Natural killer cell (primary cell): Measurements from ENCODE around the gene SLC8B1. TPM values are rescaled to one million over a fixed set of nuclear protein-coding genes. Genes with fewer than 3 reads are reported as not detected.

Experiments
- ATAC-seq, 3 donors: fragments of 150-1000 bp in 2 of 3; fragments of 200-7000 bp in 1 of 3; cut with Tn5 transposase; 1 replicate in 1 of 3; 2 replicates in 2 of 3; pipeline ENCODE4 v1.10.0; 2021; ENCODE audit warnings: mild to moderate bottlenecking in 2 of 3, moderate library complexity in 2 of 3
- DNase-seq, 2 donors: peaks; one replicate each; pipeline versions ENCODE4 v3.0.0 to v3.0.0-alpha.2; 2013 to 2021; ENCODE audit warnings: mixed read lengths in 1 of 2
- H3K27ac ChIP-seq: one replicate; pipeline ENCODE4 v1.5.1; 2013; ENCODE audit warnings: mild to moderate bottlenecking, low read length
- H3K27me3 ChIP-seq: one replicate; pipeline ENCODE4 v1.6.1; 2013; ENCODE audit warnings: low read length; ENCODE audit not compliant: control insufficient read depth, insufficient read depth
- H3K36me3 ChIP-seq: one replicate; pipeline ENCODE4 v1.6.1; 2013; ENCODE audit warnings: low read length; ENCODE audit not compliant: control insufficient read depth, insufficient read depth
- H3K4me1 ChIP-seq: one replicate; pipeline ENCODE4 v1.6.1; 2013; ENCODE audit warnings: low read length; ENCODE audit not compliant: control insufficient read depth, insufficient read depth
- H3K4me3 ChIP-seq: one replicate; pipeline ENCODE4 v1.5.1; 2013; ENCODE audit warnings: low read length
- H3K9me3 ChIP-seq: one replicate; pipeline ENCODE4 v1.6.1; 2013; ENCODE audit warnings: low read length; ENCODE audit not compliant: control insufficient read depth, insufficient read depth
- H3K27ac Mint-ChIP-seq, 2 donors: one replicate each; pipeline ENCODE4 v1.8.0; 2022; ENCODE audit warnings: mild to moderate bottlenecking in 2 of 2, mixed read lengths in 2 of 2, moderate library complexity in 1 of 2
- H3K27me3 Mint-ChIP-seq, 2 donors: one replicate each; pipeline ENCODE4 v1.8.0; 2022; ENCODE audit warnings: low read depth in 2 of 2, mixed read lengths in 2 of 2
- H3K36me3 Mint-ChIP-seq: one replicate; pipeline ENCODE4 v1.8.0; 2022; ENCODE audit warnings: mixed read lengths
- H3K4me1 Mint-ChIP-seq, 2 donors: one replicate each; pipeline ENCODE4 v1.8.0; 2022; ENCODE audit warnings: mixed read lengths in 2 of 2
- H3K4me3 Mint-ChIP-seq: one replicate; pipeline ENCODE4 v1.8.0; 2022; ENCODE audit warnings: mild to moderate bottlenecking, moderate library complexity, mixed read lengths
- H3K9me3 Mint-ChIP-seq, 2 donors: one replicate each; pipeline ENCODE4 v1.8.0; 2022; ENCODE audit warnings: mixed read lengths in 2 of 2
- CTCF ChIP-seq: fragments of 200-600 bp; IDR thresholded peaks from one replicate; pipeline ENCODE4 v1.8.0; 2022; ENCODE audit warnings: antibody characterized with exemption
- WGBS: methylation state at CpG from one replicate; pipeline ENCODE4 v1.1.7; 2013; ENCODE audit warnings: missing lambda C conversion rate; ENCODE audit not compliant: insufficient coverage; 5-methylcytosine and 5-hydroxymethylcytosine counted together
- intact Hi-C: fragments of 100-400 bp; cut with micrococcal nuclease; formaldehyde crosslinking; loops from one replicate; pipeline ENCODE4 v1.14.2; 2022
- total RNA-seq, 4 donors: library from RNA; stranded (reverse); fragments of 120-200 nt in 1 of 4; gene quantifications; one replicate each; pipeline versions ENCODE4 v1.2.3 to v1.2.4, GENCODE V29; 2013 to 2022

SLC8B1 gene
- total RNA-seq, 3 donors from 2014 or later (not counting 1 experiment from before 2014, with no cell fraction given): 26.1 to 34.4 (median 31.2) TPM

GRCh38 chr12:113276306-113276705 lies 58.6 kb downstream of the SLC8B1 start:
- Histone ChIP-seq H3K27me3 (no peaks in the 10 kb centered on the region), H3K36me3 (peaks cover 2% of the 10 kb centered on the region), H3K4me1 (no peaks in the 10 kb centered on the region), H3K4me3 (no peak overlapping the region), H3K9me3 (no peaks in the 10 kb centered on the region), H3K27ac (no peak overlapping the region)
- DNase-seq (no peak), ATAC-seq (no peak)
- 91% methylated on average over 6 of the region's 8 CpGs for WGBS
- Mint-ChIP-seq H3K36me3 (no peaks in the 10 kb centered on the region), H3K4me3 (no peak overlapping the region), H3K27me3 (no peaks in the 10 kb centered on the region), H3K9me3 (no peaks in the 10 kb centered on the region), H3K4me1 (no peaks in the 10 kb centered on the region), H3K27ac (no peak overlapping the region)
- no peak for TF ChIP-seq CTCF
- intact Hi-C loops: no loop called here

GRCh38 chr12:113274848-113275247 lies 60.1 kb downstream of the SLC8B1 start:
- Mint-ChIP-seq H3K27ac (no peak overlapping the region), H3K4me1 (no peaks in the 10 kb centered on the region), H3K36me3 (no peaks in the 10 kb centered on the region), H3K9me3 (no peaks in the 10 kb centered on the region), H3K4me3 (no peak overlapping the region), H3K27me3 (no peaks in the 10 kb centered on the region)
- no peak for TF ChIP-seq CTCF
- intact Hi-C loops: no loop called here
- Histone ChIP-seq H3K36me3 (peaks cover 2% of the 10 kb centered on the region), H3K9me3 (no peaks in the 10 kb centered on the region), H3K4me3 (no peak overlapping the region), H3K27ac (no peak overlapping the region), H3K4me1 (no peaks in the 10 kb centered on the region), H3K27me3 (no peaks in the 10 kb centered on the region)
- 95% methylated on average over 8 of the region's 8 CpGs for WGBS
- no peak for ATAC-seq
- DNase-seq: no peak

- no peak for DNase-seq
Observed at GRCh38 chr12:113273053-113273725, 61.7 kb downstream of the SLC8B1 start.

More at GRCh38 chr12:113273053-113273725, 61.7 kb downstream of the SLC8B1 start:
- no peaks in the 10 kb centered on the region for H3K9me3 Mint-ChIP-seq
- no peak for TF ChIP-seq CTCF
- no peaks in the 10 kb centered on the region for H3K27me3 Mint-ChIP-seq
- H3K9me3 ChIP-seq: no peaks in the 10 kb centered on the region
- no peaks in the 10 kb centered on the region for H3K4me1 ChIP-seq
- intact Hi-C loops: no loop called here
- WGBS: 95% methylated on average over 13 of the region's 13 CpGs
- no peak overlapping the region for H3K4me3 Mint-ChIP-seq
- no peaks in the 10 kb centered on the region for H3K36me3 Mint-ChIP-seq
- no peak overlapping the region for H3K27ac Mint-ChIP-seq
- H3K36me3 ChIP-seq: peaks cover 2% of the 10 kb centered on the region
- ATAC-seq: no peak
- H3K4me3 ChIP-seq: no peak overlapping the region
- no peaks in the 10 kb centered on the region for H3K4me1 Mint-ChIP-seq
- H3K27ac ChIP-seq: no peak overlapping the region
- H3K27me3 ChIP-seq: no peaks in the 10 kb centered on the region
